NCI-H460 (cell line): ENCODE data around the gene GMDS. TPM values are rescaled to one million over a fixed set of nuclear protein-coding genes. Genes with fewer than 3 reads are reported as not detected.
"Not testable (repeated sequence)": the region's sequence is repeated elsewhere in the genome, so short reads cannot be mapped to it uniquely, and the experiment has no call there.

ENCODE experiments used
- DNase-seq: peaks from one replicate; pipeline ENCODE4 v3.0.0-alpha.2; 2016; ENCODE audit warnings: low read depth; ENCODE audit errors: extremely low read depth
- total RNA-seq: library from RNA; depleted of rRNA; stranded (reverse); fragments of >200 nt; shearing (Covaris generic); gene quantifications from 2 replicates; pipeline ENCODE4 v1.2.3, GENCODE V29; 2014

Gene GMDS
- total RNA-seq, 1 experiment from 2014 or later: 20.3 TPM

DNA sequence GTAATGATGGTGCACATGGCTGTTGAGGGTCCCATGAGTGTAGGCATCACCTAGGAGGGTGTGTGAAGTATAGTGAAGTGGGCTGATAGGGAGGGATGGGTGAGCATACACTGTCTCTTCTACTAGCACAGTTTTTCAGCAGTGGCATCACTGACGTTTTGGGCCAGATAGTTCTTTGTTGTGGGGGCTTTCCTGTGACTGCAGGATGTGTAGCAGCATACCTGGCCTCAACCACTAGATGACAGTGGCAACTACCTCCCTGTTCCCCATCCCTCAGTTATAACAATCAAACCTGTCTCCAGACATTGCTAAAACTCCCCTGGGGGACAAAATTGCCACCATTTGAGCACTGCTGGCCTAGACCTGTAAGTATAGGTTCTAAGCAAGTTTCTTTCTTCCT is 396.7 kb downstream of the GMDS start:
- no peak for DNase-seq

DNA sequence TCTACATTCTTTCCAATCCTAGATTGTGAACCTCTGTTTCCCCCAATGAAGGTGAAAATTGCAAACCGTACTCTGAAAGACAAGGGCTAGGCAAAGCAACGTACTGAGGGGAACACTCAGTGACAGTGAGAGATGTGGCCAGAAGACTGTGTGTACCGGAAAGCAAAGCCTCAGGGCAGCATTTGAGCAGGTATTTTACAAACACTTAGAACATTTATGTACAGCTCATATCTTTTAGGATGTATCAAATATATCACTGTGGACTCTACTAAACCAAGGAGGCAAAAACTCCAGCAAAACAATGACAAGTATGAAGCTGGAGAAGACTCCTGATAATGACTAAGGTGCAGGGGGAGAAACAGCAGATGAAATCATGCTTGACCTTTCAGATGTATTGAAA is 398.8 kb downstream of the GMDS start:
- DNase-seq: no peak

DNA sequence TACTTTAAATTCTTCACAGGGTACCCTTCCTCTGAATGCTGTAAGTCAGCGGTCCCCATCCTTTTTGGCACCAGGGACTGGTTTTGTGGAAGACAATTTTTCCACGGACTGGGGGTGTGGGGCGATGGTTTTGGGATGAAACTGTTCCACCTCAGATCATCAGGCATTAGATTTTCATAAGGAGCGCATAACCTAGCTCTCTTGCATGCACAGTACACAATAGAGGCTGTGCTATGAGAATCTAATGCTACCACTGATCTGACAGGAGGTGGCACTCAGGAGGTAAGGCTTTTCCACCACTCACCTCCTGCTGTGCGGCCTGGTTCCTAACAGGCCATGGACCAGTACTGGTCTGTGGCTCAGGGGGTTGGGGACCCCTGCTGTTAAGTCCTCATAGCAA is 399.9 kb downstream of the GMDS start:
- DNase-seq: not testable (repeated sequence)

DNA sequence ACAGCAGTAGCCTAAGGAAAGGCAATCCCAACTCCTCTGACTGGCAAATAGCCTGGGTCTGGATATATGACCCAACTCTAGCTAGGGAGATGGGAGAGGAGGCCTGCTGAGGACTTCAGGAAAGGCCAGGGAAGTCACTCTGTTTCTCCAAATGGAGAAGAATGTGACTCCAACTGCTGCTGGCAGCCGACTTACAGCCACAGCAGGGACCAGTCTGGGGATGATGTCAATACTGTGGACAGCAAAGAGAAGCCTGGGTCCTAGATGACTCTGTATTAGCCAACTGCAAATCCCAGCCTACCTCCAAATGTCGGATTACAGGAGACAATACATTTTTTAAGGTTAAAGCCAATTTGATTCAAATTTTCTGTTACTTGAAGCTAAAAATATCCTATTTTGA is 403.1 kb downstream of the GMDS start:
- DNase-seq: no peak

DNA sequence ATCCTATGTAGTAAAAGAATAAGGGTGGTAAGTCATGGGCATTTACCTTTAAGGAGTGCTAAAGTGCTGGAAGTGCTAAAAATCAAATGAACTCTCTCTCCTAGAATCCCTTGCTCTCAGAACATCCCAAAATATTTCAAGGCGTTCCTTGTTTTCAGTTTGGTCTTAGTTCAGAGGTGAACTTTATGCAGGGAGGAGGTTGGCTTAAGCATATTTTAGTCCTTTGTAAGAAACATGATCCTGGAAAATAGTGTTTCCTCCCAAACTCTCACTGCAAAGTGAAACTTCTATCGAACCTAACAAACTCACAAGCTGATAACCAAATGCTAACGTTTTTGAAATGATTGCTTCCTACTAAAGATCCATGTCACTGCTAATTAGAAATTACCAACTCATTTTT is 404.3 kb downstream of the GMDS start:
- no peak for DNase-seq

DNA sequence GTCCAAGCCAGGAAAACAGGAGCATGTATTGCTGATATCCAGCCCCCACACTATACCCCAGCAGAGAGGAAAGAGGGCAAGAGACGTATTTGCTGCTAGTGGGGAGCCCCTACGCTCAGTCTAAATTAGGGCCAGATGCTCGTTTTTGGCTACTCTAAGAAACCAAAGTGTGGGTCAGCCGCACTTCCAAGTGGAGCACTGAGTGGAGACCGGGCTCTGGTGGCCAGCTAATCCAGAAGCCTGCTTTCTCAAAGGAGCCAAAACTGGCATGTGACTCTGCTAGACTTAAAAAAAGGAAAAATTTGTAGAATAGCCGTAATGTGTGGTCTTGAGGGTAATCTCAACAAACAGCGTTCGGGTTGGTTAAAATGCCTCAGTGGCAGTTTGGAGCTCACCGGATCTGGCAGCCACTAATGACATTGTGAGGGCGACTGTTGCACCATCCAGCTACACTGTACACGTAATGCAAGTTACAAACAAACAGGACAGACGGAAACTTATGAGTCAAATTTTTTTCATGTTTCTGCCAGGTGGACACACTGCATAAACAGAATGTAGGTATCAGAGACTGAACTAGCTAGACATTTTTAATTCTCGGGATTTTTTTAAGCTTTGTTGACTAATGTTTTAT is 404.8 kb downstream of the GMDS start:
- DNase-seq: peak; percentile 23

DNA sequence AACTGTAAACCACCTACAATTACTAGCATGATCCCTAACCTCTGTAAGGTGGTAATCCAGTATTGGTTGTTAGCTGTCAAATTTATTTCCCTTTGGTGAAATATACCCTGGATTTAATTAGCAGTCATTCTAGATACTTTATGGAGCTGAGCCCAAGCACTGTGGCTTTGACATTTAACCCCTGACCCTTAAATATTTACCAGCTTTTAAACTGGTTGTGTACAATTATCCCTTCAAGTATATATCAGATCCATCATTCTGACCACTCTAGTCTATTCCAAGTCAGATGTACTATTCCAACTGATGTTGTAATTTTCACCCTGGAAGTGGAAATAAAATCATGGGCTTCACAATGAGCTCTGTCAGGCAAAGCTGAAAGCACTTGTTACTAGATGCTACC is 406.0 kb downstream of the GMDS start:
- no peak for DNase-seq

DNA sequence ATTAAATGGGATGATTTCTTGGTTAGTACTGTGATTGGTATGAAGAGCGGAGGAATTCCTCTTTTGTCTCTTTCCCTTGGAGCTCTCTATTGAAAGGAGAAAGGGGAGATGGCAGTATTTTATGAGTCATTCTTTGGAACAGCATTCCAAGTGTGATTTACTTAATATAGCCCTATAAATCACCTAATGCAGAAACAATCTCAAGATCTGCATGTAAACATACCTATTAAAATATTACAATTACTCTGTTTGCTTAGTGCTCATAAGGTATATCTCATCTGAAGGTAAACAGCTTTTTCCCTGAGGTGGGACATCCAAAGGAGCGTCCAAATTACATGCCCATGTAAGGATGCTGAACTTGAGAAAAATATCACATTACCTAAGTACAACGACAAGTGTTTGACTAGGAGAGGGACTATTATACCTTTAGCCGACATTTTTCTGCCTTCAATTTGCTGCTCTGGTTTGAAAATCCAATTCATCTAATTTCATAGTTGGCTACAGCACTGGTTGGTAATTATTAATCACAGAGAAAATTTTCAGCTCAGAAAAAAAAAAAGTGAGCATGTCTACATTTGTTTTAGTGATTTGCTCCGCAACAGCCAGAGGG is 406.7 kb downstream of the GMDS start:
- DNase-seq: no peak

DNA sequence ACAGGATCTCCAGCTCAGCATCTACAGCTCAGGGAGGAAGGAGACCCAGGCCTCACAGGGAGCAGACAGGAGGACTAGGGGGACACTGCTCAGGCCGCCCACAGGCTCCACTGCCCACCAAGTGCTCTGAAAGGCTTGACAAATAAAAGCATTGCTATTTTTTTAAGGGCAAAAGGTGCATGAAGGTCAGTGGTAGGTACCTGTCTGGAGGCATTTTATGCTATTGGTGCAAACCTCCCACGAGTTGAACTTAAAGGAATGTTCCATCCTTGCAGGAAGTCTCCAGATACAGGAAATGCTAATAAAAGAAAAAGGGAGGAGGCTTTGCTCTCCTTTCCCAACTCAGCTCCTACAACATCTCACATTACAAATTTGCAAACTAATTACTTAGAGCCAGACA is 407.6 kb downstream of the GMDS start:
- DNase-seq: no peak

DNA sequence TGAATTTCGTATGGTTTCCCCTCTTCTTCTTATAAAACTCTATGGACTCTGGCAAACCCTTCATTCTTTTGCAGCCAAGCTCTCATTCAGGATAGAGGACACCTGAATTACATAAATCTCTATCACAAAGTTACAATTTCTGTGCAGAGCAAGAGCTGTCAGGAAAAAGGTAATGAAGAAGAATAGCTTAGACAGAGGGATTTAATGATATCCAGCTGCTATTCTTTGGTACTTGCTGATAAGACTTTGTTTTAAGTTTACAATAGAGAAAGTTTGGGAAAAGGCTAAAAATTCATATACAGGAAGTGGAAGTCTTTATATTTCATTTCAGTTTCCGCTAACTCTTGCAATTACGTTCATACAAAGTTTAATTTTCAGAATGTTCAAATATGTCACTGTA is 408.7 kb downstream of the GMDS start:
- DNase-seq: no peak

DNA sequence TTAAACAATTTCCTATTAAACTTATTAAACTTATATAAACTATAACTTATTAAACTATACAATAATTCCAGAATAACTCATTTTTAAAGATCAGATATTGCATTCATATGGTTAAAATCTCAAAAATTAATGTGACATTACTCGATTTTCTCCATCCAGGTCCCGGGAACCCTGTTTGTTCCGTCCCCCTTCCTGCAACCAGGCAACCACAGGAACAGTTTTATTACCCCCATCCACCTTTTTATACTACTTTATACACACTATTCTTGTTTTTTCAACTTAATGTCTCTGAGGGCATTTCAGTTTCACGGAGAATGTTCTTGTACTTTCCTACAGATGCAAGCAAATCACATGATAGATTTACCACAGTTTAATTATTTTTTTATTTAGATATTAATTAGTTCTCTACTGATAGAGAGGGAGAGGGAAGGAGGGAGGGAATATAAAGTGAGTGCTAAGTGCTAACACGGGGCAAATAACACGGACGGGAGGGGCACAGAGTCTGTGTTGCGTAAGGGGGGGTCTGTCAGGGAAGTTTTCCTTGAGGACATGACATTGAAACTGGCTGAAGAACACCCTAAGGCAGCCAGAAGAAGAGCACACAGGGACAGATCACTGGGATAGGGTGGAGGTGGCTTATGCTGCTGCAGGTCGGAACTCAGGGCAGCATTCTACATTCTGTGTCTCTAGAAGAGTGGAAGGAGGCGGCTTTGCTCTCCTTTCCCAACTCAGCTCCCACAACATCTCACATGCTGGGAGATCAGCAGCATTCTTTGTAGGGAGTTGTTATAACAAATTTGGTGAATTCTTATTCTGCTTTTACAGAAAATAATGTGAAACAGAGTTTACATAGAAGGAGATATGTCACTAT is 410.5 kb downstream of the GMDS start:
- no peak for DNase-seq

DNA sequence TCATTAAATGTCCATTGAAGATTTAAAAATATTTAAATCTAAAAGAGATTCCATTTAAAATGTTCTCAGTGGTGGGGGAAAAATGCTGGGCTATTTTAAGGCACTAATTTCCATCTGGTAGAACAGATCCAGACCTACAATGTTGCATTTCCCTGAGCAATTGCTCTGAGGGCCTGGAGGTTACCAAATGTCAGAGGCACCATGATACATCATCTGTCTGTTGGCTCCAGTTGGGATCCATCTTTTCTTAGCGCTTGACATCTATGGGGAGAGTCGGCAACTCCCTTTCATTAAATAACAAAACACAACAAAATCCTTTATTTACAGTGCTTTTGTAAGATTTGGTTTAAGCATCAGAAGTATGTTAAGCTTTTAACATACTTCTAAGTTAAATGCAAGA is 411.2 kb downstream of the GMDS start:
- no peak for DNase-seq

DNA sequence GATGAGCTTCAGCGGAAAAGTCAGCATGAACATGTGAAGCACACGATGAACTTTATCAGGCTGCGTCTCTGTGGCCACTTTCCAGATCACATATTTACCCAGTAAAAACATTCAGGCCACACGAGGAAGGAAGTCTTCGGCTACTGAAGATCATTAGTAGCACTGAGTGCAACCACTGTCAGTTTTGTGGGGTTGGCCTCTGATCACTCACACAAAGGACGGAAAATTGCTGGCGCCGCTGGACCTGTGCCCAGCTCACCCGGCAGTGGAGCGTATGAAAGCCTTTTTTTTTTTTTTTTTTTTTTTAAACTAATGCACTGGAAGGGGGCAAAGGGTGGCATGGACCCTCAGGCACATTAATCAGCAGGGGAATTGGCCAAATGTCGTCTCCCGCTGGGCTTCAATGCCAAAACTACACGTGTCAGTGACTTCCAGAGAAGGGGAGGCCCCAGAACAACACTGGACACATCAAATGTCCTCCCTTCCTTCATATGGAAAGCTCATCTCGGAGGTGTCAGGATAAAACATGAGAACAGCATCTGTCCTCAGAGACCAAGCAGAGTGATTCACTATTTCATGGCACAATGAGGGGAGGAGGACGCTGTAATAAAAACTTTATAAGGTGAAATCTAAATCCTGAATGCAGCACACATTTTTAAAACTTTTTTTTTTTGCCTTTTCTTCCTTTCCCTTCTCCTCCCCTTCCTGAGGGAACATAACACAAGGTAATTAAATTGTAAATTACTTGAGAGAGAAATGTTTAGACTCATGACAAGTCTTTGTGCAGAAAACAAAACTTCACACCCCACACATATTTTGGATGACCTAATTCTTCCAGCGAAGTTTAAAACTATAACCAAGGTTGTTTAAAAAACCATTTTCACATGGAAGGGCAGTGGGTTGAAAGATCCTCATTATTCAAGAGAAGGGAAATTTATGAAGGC is 412.3 kb downstream of the GMDS start:
- no peak for DNase-seq

DNA sequence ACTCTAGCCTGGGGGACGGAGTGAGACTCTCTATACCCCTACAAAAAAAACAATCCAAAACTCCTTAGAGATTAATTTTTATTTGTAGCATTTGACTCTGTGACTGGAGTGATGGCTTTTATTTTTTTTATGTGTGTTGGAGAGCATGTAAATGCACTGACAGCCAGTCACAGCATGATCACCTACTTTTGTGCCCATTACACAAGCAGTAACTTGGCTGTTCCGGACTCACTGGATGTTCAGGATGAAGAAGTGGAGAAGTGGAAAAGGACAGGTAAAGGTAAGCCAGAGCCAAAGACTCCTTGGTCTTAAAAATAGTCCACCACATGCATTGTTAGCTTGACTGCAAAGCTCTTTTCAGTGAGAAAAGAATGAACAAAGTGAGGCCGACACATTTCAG is 413.0 kb downstream of the GMDS start:
- DNase-seq: no peak

DNA sequence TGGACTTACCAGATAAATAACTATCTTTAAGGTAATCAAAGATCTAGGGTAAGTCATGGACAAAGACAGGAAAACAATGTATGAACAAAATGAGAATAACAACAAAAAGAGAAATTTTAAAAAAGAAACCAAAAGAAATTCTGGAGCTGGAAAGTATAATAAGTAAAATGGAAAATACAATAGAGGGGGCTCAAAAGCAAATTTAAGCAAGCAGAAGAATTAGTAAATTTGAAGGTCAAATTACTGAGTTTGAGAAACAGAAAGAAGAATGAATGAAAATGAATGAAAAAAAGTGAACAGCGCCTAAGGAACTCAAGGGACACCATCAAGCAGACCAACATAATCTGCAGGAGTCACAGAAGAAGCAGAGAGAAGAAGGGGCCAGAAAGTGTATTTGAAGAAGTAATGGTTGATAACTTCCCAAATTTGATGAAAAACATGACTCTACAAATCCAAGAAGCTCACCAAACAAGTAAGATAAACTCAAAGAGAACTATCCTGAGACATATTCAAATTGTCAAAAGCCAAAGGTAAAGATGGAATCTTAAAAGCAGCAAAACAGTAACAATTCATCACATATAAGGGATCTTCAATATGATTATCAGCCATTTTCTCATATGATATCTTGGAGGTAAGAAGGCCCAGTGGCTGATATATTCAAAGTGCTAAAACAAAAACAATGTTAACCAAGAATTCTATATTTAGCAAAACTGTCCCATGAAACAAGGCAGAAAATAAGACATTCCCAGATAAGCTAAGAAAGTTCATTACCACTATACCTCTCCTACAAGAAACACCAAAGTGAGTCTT is 417.2 kb downstream of the GMDS start:
- DNase-seq: no peak

DNA sequence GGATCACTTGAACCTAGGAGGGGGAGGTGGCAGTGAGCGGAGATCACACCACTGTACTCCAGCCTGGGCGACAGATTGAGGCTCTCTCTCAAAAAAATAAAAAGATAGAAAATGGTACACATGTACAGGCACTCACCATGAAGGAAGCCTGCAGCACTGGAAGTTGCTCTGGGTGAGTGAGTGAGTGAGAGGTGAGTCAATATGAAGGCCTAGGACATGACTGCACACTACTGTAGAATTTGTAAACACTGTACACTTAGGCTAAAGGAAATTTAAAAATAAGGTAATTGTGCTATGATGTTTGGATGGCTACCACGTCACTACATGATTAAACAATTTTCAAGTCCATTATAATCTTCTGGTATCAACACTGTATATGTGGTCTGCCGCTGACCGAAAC is 419.5 kb downstream of the GMDS start:
- no peak for DNase-seq

DNA sequence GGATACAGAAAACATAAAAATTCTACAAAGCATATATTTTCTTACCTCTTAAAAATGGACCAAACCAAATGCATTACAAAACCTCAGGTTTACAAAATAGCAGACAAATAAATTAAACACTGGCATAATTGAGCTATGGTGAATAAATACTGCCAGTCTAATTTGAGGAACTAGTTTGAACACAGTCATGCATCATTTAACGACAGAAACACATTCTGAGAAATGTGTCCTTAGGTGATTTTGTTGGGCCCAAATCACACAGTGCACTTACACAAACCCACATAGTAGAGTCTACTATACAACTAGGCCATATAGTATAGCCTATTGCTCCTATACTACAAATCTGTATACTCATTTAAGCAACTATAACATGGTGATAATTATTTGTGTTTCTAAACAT is 420.1 kb downstream of the GMDS start:
- no peak for DNase-seq

DNA sequence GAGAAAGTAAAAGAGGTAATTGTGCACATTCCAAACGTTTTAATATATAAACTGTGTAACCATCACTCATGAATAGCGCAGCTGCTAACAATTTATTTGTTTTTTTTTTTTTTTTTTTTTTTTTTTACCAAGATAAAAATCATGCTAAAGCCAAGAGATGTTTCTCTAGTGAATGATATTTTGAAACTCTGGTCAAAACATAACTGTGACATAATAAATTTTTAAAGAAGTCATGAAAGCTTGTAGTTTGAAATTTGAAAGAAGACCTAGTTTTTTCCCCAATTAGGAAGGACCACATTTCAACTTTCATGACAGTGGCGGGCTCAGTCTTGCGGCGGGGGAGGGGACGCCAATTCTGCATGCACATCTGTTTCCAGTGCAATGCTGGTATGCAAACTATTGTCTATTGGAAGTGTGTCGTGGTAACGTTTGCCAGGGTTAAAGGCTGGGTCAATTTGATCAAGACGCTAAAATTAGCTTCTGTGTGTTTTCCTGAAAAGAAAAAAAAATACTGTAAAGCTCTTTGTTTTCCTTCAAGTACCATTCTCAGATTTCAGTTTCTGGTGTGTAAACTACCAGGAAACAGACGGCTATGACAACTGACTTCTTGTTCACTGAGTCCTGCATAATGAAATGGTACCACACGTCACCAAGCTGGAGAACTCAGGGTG is 423.8 kb downstream of the GMDS start:
- DNase-seq: no peak

DNA sequence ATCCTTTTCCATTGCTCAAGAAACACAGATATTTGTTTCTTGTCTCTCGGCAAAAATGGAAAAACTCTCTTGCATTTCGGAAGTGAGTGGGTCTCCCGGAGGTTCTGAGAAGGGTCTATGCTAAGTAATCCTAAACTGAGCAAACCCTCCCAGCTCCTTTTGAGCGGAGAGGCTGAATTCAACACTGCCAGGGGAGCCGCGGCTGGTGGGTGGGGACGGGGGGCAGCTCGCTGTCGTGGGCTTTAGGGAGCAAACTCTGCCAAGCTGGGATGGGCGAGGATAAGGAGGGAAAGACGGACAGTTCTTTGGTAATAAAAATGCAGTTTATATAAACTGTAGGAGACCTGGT is 424.3 kb downstream of the GMDS start:
- no peak for DNase-seq

DNA sequence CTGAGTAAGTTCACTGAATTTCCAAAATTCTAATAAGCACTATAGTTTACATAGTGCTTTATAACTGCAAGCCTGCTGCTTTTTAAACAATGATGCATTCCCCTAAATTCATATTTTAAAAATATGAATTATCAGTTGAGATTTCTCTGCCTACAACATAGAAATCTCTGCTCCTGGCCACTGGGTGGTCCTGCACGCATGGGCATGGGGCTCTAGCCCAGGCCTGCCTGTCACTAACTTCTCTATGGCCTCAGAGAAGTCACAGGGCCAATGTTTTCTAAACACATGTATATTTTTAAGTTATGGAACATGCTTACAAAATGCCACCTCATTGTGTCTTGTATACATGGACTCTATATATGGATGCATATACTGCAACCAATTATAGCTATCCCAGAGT is 424.7 kb downstream of the GMDS start:
- no peak for DNase-seq
